Activated naive CD8-positive, alpha-beta T cell (primary cell): ENCODE measurements around the gene CLEC2A.
"Not testable (repeated sequence)": the region's sequence is repeated elsewhere in the genome, so short reads cannot be mapped to it uniquely, and the experiment has no call there.

Experiments used
- H3K27ac Mint-ChIP-seq: one replicate; pipeline ENCODE4 v1.8.0; 2021; ENCODE audit warnings: mixed read lengths
- H3K27me3 Mint-ChIP-seq: one replicate; pipeline ENCODE4 v1.8.0; 2021; ENCODE audit warnings: mixed read lengths
- H3K36me3 Mint-ChIP-seq: one replicate; pipeline ENCODE4 v1.8.0; 2021; ENCODE audit warnings: mixed read lengths
- H3K4me1 Mint-ChIP-seq: one replicate; pipeline ENCODE4 v1.8.0; 2021; ENCODE audit warnings: low read depth, mixed read lengths
- H3K4me3 Mint-ChIP-seq: one replicate; pipeline ENCODE4 v1.8.0; 2021; ENCODE audit warnings: mild to moderate bottlenecking, mixed read lengths
- H3K9me3 Mint-ChIP-seq: one replicate; pipeline ENCODE4 v1.8.0; 2021; ENCODE audit warnings: low read depth, mixed read lengths

Gene CLEC2A

GRCh38 chr12:9932270-9932669 is at the start of gene CLEC2A:
Gene CLEC2A (minus strand): TSS chr12:9932370. CDS start chr12:9932329, 41 bp downstream.
- Mint-ChIP-seq H3K27me3 (peaks cover 2% of the 10 kb centered on the region), H3K4me3 (no peak within 1 kb of the TSS), H3K27ac (no peak within 1 kb of the TSS), H3K9me3 (no peaks in the 10 kb centered on the region), H3K4me1 (no peaks in the 10 kb centered on the region), H3K36me3 (no peaks in the 10 kb centered on the region)

DNA sequence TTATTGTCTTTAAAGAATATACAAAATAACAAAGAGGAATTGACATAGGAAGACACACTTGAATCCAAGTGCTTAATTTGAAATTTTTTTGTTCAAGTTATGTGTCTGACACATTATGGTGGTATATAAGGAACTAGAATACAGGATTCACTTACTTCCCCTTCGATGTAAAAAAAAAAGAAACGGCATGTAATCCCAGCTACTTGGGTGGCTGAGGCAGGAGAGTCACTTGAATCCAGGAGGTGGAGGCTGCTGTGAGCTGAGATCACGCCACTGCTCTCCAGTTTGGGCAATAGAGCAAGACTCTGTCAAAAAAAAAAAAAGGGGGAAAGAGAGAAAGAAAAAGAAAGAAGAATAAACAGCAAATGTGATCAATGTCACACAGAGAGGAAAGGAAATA is 48.0 kb upstream of the CLEC2A start:
- Mint-ChIP-seq H3K27me3 (peaks cover 4% of the 10 kb centered on the region), H3K9me3 (no peaks in the 10 kb centered on the region), H3K4me3 (no peak overlapping the region), H3K36me3 (peaks cover 6% of the 10 kb centered on the region), H3K27ac (no peak overlapping the region), H3K4me1 (no peaks in the 10 kb centered on the region)

DNA sequence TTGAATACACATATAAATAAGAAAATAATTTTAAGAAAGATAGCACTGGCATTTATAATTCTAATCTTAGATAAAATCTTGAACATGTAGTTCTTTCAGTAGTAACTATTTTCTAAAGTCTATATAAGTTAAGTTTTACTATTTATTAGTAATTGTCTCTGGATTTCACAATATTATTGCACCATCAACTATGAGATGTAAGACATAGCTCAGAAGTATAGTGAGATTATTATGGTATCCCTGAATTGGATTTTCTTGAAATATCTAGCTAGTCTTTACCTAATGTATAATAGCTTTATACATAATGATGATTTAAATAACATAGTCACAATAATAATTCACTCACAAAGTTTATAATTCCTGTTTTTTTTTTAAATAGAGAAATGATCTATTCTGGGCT is 45.7 kb upstream of the CLEC2A start:
- Mint-ChIP-seq H3K4me1 (no peaks in the 10 kb centered on the region), H3K27ac (no peak overlapping the region), H3K27me3 (peaks cover 4% of the 10 kb centered on the region), H3K4me3 (no peak overlapping the region), H3K36me3 (peaks cover 9% of the 10 kb centered on the region), H3K9me3 (no peaks in the 10 kb centered on the region)

DNA sequence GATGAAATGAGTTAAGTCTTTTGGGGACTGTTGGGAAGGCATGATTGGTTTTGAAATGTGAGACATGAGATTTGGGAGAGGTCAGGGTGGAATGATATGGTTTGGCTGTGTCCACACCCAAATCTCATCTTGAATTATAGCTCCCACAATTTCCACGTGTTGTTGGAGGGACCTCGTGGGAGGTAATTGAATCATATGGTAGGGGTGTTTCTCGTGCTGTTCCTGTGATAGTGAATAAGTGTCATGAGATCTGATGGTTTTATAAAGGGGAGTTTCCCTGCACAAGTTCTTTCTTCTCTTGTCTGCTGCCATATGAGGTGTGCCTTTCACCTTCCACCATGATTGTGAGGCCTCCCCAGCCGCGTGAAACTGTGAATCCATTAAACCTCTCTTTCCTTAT is 44.5 kb upstream of the CLEC2A start:
- not testable (repeated sequence) for H3K27me3 Mint-ChIP-seq, H3K4me3 Mint-ChIP-seq, H3K36me3 Mint-ChIP-seq, H3K27ac Mint-ChIP-seq, H3K4me1 Mint-ChIP-seq, H3K9me3 Mint-ChIP-seq

DNA sequence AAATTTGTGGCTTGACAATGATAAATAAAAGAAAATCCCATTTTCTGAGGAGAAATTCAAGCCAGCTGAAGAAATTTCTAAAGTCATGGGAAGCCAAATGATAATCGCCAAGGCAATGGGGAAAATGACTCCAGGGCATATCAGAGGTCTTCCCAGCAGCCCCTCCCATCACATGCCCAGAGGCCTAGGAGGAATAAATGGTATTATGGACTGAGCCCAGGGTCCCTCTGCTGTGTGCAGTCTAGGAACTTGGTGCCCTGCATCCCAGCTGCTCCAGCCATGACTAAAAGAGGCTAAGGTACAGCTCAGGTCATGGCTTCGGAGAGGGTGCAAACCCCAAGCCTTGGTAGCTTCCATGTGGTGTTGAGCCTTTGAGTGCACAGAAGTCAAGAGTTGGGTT is 43.4 kb upstream of the CLEC2A start:
- no peaks in the 10 kb centered on the region for H3K4me1 Mint-ChIP-seq
- peaks cover 2% of the 10 kb centered on the region for H3K27me3 Mint-ChIP-seq
- no peak overlapping the region for H3K27ac Mint-ChIP-seq
- peaks cover 9% of the 10 kb centered on the region for H3K36me3 Mint-ChIP-seq
- no peaks in the 10 kb centered on the region for H3K9me3 Mint-ChIP-seq
- H3K4me3 Mint-ChIP-seq = no peak overlapping the region

- H3K27ac Mint-ChIP-seq, H3K36me3 Mint-ChIP-seq, H3K9me3 Mint-ChIP-seq, H3K27me3 Mint-ChIP-seq, H3K4me1 Mint-ChIP-seq, H3K4me3 Mint-ChIP-seq: not testable (repeated sequence)
Observed at GRCh38 chr12:9974731-9975130, 42.6 kb upstream of the CLEC2A start.

GRCh38 chr12:9973949-9974348 is 41.8 kb upstream of the CLEC2A start:
- H3K4me3 Mint-ChIP-seq = no peak overlapping the region
- peaks cover 9% of the 10 kb centered on the region for H3K36me3 Mint-ChIP-seq
- H3K9me3 Mint-ChIP-seq = no peaks in the 10 kb centered on the region
- H3K4me1 Mint-ChIP-seq = no peaks in the 10 kb centered on the region
- H3K27me3 Mint-ChIP-seq = no peaks in the 10 kb centered on the region
- no peak overlapping the region for H3K27ac Mint-ChIP-seq

DNA sequence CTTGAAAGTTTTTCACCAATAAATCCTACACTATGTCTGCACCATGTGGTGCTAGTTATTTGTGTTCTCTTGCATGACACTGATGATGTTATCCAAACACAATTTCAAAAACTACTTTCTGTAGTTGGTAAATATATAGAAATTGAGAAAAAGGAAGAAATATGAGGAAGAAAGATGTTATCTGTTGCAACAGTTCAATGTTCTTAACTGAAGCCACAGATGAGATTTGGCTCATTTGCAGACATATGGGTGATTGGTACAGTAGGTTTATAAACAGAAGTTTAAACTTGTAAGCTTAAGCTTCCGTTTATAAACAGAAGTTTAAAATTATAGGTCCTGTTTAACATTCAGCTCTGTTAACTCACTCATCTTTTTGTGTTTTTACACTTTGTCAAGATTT is 39.0 kb upstream of the CLEC2A start, which contains the start of gene CLEC12A:
CLEC12A (plus strand) TSS at position 229 of the 400 bp plus-strand sequence. CDS start 188 bp downstream, outside the sequence.
- peaks cover 7% of the 10 kb centered on the region for H3K36me3 Mint-ChIP-seq
- H3K4me1 Mint-ChIP-seq = no peaks in the 10 kb centered on the region
- no peaks in the 10 kb centered on the region for H3K27me3 Mint-ChIP-seq
- no peak within 1 kb of the TSS for H3K27ac Mint-ChIP-seq
- no peak within 1 kb of the TSS for H3K4me3 Mint-ChIP-seq
- no peaks in the 10 kb centered on the region for H3K9me3 Mint-ChIP-seq

DNA sequence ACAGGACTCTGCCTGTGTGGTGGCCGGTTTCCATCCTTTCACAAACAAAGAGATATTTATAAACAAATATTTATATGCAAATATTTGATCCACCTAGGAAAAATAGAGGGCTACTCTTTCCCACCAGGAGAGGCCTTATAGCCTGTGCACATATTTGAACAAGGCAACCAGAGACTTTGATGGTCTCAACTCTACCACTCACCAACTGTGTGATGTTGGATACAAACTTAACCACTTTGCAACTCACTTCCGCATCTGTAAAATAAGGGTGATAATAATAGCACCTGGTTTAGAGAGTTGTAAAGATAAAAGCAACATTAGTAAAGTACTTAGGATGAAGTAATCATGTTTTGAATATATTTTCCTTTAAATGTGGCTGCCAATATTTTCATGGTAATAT is 37.5 kb upstream of the CLEC2A start:
- Mint-ChIP-seq H3K36me3 (peaks cover 3% of the 10 kb centered on the region), H3K4me3 (no peak overlapping the region), H3K4me1 (no peaks in the 10 kb centered on the region), H3K27ac (no peak overlapping the region), H3K27me3 (no peaks in the 10 kb centered on the region), H3K9me3 (no peaks in the 10 kb centered on the region)

DNA sequence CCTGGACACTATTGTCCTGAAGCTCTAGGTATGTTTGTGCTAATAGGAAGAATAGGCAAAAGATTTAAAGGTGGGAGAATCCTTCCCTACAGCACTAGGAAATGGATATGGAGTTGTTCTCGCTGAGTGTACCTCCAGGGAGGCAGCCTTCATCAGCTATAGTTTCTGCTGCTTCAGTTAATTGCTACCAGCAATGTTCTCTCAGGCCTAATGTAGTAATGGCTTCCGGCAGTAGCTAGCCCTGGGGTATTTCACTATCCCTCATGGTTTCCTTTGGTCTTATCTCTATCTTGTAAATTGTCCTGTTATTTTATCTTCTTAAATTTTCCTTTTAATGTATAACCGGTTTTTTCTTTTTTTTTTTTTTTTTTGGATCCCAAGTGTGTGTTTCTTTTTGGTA is 29.7 kb upstream of the CLEC2A start:
- H3K4me3 Mint-ChIP-seq = no peak overlapping the region
- H3K4me1 Mint-ChIP-seq = peaks cover 28% of the 10 kb centered on the region
- H3K9me3 Mint-ChIP-seq = no peaks in the 10 kb centered on the region
- peaks cover 2% of the 10 kb centered on the region for H3K36me3 Mint-ChIP-seq
- no peak overlapping the region for H3K27ac Mint-ChIP-seq
- no peaks in the 10 kb centered on the region for H3K27me3 Mint-ChIP-seq

- H3K27ac Mint-ChIP-seq = no peak overlapping the region
- H3K4me1 Mint-ChIP-seq = peaks cover 32% of the 10 kb centered on the region
- H3K4me3 Mint-ChIP-seq = no peak overlapping the region
- H3K9me3 Mint-ChIP-seq = no peaks in the 10 kb centered on the region
- no peaks in the 10 kb centered on the region for H3K27me3 Mint-ChIP-seq
- no peaks in the 10 kb centered on the region for H3K36me3 Mint-ChIP-seq
Observed at GRCh38 chr12:9961106-9961505, 28.9 kb upstream of the CLEC2A start.

DNA sequence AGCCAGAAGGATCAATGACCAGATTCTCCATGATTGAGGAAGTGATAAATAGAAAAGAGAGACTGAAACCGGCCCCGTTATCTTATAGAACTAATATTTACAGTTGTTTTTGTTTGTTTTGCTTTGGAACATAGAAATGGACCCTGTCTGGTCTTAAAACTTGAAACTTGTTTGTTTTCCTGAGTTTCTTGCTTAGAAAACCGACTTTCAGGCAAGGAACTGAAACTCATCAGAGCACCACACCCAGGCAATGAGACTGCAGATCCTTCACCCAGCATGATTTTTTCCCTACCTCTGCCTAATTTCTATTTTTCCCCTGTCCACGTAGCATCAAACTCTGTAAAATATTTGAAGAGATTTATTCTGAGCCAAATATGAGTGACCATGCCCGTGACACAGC is 28.4 kb upstream of the CLEC2A start:
- Mint-ChIP-seq H3K9me3 (no peaks in the 10 kb centered on the region), H3K4me3 (no peak overlapping the region), H3K36me3 (no peaks in the 10 kb centered on the region), H3K4me1 (peaks cover 37% of the 10 kb centered on the region), H3K27me3 (no peaks in the 10 kb centered on the region), H3K27ac (no peak overlapping the region)

GRCh38 chr12:9957834-9958233 is 25.7 kb upstream of the CLEC2A start:
- Mint-ChIP-seq H3K27ac (no peak overlapping the region), H3K4me1 (peaks cover 38% of the 10 kb centered on the region), H3K4me3 (peak overlapping the region; percentile 4)

GRCh38 chr12:9952954-9953729 is 21.0 kb upstream of the CLEC2A start:
- not testable (repeated sequence) for H3K27me3 Mint-ChIP-seq, H3K27ac Mint-ChIP-seq, H3K9me3 Mint-ChIP-seq, H3K4me3 Mint-ChIP-seq, H3K36me3 Mint-ChIP-seq
- peaks cover 55% of the 10 kb centered on the region for H3K4me1 Mint-ChIP-seq

More at GRCh38 chr12:9957834-9958233, 25.7 kb upstream of the CLEC2A start:
- Mint-ChIP-seq H3K27me3 (no peaks in the 10 kb centered on the region), H3K9me3 (no peaks in the 10 kb centered on the region), H3K36me3 (no peaks in the 10 kb centered on the region)

DNA sequence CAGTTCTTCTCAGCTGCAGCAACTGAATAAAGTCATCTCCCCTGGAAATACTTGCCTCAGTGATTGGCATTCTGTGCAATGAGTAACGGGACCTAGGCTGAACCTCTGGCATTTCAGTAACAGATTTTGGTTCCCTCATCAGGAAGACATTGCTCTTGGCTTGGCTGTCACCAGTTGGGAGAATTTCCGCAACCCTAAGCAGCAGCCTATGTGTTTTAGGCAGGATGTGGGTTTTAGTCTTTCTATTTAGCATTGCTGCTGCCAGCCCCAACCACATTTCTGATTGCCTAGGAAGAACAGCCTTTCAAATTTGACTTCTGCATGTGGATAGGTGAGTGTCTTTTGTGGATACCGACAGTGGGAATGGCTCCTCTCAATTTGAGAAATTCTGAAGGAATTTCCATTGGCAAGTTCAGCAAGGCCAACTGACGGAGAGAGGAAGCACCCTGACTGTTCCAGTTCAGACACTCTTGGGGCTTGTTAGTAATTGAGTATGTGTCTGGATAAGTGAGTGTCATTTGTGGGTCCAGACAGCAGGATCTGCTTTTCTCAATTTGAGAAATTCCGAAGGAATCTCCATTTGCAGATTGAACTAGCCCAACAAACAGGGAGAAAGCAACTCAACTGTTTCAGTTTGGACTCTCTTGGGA is 19.0 kb upstream of the CLEC2A start:
- no peaks in the 10 kb centered on the region for H3K9me3 Mint-ChIP-seq
- no peaks in the 10 kb centered on the region for H3K36me3 Mint-ChIP-seq
- peak overlapping the region; percentile 71 for H3K4me3 Mint-ChIP-seq
- H3K27ac Mint-ChIP-seq = peak overlapping the region; percentile 50
- H3K27me3 Mint-ChIP-seq = no peaks in the 10 kb centered on the region
- peaks cover 47% of the 10 kb centered on the region for H3K4me1 Mint-ChIP-seq
